Measurements from ENCODE around the gene PRRT3.
"Not testable (repeated sequence)": the region's sequence is repeated elsewhere in the genome, so short reads cannot be mapped to it uniquely, and the experiment has no call there.

PRRT3 gene

DNA sequence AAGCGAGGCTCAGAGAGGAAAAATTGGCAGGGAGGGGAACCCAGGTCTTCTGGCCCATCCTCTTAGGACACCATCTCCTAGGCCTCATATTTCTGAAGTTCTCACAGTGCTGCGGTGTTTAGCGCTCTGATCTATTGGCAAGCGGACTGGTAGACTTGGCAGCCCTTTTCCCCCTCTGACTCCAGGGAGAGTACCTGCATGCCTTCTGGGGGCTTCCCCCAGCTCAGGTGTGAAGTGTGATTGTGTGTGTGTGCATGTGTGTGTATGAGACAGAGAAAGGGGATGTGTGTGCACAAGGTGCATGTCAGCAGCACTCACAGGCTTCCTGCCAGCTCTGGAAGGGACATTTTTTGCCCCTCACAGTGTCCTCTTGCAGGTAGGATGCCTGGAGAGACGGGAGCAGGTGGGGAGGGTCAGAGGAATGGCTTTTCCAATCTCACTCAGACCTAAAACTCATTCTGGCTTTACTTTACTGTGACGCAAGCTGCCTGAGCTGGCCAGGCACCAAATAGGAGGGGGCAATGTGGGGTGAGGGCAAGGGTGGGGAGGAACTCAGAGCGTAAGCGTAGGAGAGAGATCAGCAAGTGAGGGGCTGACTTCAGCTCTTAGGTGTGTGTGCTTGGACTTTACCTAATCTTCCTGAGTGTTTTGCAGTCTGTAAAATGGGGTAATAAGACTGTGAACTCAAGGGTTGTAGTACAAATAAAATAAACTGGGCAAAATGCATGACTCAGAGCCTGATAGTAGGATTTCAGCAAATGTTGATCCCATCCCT lies 53.6 kb downstream of the PRRT3 start:
- Histone ChIP-seq H3K4me3 (ENCODE audit: insufficient read depth, low read depth, low read length, poor library complexity, severe bottlenecking) (no peak overlapping the region), H3K4me1 (ENCODE audit: control insufficient read depth, insufficient read depth, low read length, poor library complexity, severe bottlenecking) (peaks cover 20% of the 10 kb centered on the region), H3K9me3 (ENCODE audit: control insufficient read depth, low read length) (no peaks in the 10 kb centered on the region), H3K27me3 (replicated peaks; ENCODE audit: control insufficient read depth, insufficient read depth, low read length, poor library complexity, severe bottlenecking) (no peaks in the 10 kb centered on the region), H3K36me3 (ENCODE audit: control insufficient read depth, insufficient read depth, low read length) (peaks cover under 1% of the 10 kb centered on the region), H3K27ac (ENCODE audit: insufficient read depth, low read length, poor library complexity, severe bottlenecking) (no peak overlapping the region)
- no peak for DNase-seq

DNA sequence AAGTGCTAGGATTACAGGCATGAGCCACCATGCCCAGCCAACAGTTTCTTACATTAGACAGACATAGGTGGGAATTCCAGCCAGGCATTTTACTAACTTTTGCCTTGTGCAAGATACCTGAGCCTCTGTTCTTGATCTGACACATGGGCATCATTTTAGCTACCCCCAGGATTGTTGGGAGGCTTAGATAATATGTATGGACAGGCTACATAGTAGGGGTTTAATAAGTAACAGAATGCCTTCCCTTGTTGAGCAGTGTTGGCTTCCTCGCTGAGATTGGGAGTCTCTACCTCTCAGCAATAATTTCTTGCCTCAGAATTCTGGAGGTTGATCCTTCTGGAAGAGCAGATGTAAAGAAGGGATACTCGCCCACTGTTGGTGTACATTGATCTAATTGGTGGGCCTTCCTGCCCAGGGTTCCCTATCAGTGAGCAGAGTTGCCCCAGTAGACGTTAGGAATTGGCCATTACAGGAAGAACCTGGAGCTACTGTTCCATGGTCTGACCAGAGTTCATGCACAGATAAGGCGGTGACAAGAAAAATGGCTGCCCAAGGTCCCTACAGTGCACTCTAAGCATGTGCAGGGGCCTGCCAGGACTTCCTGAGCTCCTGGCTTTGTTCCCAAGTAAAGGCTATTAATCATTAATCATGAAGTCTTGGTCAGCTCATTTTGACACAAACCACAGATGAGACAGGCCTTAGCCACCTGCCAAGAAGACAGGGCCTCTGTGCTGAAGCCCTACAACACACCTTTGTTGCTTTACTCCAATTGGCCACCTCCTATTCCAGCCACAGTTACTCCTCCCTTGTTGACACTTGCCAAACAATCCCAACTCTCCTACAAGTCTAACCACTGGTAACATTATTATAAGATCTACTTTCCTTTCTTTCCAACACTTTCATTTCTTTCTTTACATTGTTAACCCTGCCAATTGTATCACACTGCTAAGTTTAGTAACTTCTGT lies 54.5 kb downstream of the PRRT3 start:
- Histone ChIP-seq H3K9me3 (ENCODE audit: control insufficient read depth, low read length) (no peaks in the 10 kb centered on the region), H3K27me3 (replicated peaks; ENCODE audit: control insufficient read depth, insufficient read depth, low read length, poor library complexity, severe bottlenecking) (no peaks in the 10 kb centered on the region), H3K4me3 (ENCODE audit: insufficient read depth, low read depth, low read length, poor library complexity, severe bottlenecking) (no peak overlapping the region), H3K4me1 (ENCODE audit: control insufficient read depth, insufficient read depth, low read length, poor library complexity, severe bottlenecking) (peaks cover 18% of the 10 kb centered on the region), H3K27ac (ENCODE audit: insufficient read depth, low read length, poor library complexity, severe bottlenecking) (no peak overlapping the region), H3K36me3 (ENCODE audit: control insufficient read depth, insufficient read depth, low read length) (peaks cover 10% of the 10 kb centered on the region)
- DNase-seq: no peak

DNA sequence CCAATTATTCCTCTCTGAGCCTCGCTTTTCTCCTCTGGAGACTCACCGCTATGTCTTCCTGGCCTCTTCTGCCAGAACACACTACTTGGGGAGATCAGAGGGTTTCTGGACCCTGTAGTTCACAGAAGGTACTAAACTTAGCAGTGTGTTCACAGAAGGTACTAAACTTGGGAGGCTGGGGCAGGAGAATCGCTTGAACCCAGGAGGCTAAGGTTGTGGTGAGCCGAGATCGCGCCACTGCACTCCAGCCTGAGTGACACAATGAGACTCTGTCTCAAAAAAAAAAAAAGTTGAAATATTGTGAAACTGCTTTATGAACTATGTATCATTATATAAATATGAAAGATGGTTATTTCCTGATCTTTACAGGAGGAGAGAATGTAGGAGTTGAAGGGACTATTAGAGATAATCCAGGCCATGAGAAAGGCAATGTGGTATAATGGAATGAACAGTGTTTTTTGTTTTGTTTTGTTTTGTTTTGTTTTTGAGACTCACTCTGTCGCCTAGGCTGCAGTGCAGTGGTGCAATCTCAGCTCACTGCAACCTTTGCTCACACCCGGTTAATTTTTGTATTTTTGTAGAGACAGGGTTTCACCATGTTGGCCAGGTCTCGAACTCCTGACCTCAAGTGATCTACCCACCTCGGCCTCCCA lies 55.3 kb downstream of the PRRT3 start:
- H3K9me3 ChIP-seq (ENCODE audit: control insufficient read depth, low read length); H3K27me3 ChIP-seq (replicated peaks; ENCODE audit: control insufficient read depth, insufficient read depth, low read length, poor library complexity, severe bottlenecking); H3K4me3 ChIP-seq (ENCODE audit: insufficient read depth, low read depth, low read length, poor library complexity, severe bottlenecking); H3K4me1 ChIP-seq (ENCODE audit: control insufficient read depth, insufficient read depth, low read length, poor library complexity, severe bottlenecking); H3K27ac ChIP-seq (ENCODE audit: insufficient read depth, low read length, poor library complexity, severe bottlenecking); DNase-seq: not testable (repeated sequence)
- peaks cover 10% of the 10 kb centered on the region for H3K36me3 ChIP-seq (ENCODE audit: control insufficient read depth, insufficient read depth, low read length)

DNA sequence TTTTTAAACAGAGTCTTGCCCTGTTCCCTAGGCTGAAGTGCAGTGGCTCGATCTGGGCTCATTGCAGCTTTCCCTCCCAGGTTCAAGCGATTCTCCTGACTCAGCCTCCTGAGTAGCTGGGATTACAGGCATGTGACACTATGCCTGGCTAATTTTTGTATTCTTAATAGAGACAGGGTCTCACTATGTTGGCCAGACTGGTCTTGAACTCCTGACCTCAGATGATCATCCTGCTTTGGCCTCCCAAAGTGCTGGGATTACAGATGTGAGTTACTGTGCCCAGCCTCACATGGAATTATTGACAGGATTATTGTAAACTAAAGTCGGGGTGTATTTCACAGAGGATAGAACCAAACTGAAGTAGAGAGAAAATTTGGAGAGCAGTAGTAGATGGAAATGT lies 56.5 kb downstream of the PRRT3 start:
- not testable (repeated sequence) for DNase-seq; H3K27ac ChIP-seq (ENCODE audit: insufficient read depth, low read length, poor library complexity, severe bottlenecking)
- peaks cover 10% of the 10 kb centered on the region for H3K36me3 ChIP-seq (ENCODE audit: control insufficient read depth, insufficient read depth, low read length)

More for the DNA sequence above, 56.5 kb downstream of the PRRT3 start:
- not testable (repeated sequence) for H3K27me3 ChIP-seq (replicated peaks; ENCODE audit: control insufficient read depth, insufficient read depth, low read length, poor library complexity, severe bottlenecking); H3K4me3 ChIP-seq (ENCODE audit: insufficient read depth, low read depth, low read length, poor library complexity, severe bottlenecking); H3K9me3 ChIP-seq (ENCODE audit: control insufficient read depth, low read length)
- peaks cover 11% of the 10 kb centered on the region for H3K4me1 ChIP-seq (ENCODE audit: control insufficient read depth, insufficient read depth, low read length, poor library complexity, severe bottlenecking)
